ENCODE data around the gene GPS1. TPM values are rescaled to one million over a fixed set of nuclear protein-coding genes. Genes with fewer than 3 reads are reported as not detected.

Gene GPS1
- total RNA-seq, 1 donor from 2014 or later = 94.7 TPM

DNA sequence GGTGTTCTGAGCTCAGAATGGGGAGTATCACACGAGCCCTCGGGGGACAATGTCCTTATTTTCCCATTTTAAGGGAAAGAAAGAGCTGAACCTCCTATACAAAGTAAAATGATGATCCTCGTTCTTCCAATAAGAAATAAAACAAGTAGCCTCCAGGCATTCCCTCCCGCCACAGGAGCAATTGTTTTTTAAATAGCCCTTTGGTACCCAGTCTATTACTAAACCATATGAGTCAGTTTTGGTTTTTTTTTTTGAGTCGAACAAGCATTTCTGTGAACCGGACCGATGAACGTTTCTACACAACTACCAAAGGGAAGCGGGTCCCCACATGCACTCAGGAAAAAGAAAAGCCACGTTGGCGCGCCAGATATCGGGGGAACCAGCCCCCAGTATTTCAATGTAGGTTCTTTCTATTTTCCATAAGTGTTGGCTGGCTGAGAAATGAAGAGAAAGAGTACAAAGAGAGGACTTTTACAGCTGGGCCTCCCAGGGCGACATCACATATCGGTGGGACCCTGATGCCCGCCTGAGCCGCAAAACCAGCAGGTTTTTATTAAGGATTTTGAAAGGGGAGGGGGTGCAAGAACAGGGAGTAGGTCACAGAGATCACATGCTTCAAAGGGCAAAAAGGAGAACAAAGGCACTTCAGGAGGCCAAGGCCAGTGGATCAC is 10.4 kb upstream of the GPS1 start:
- DNase-seq (no peak), ATAC-seq (ENCODE audit: low read depth) (no peak)
- intact Hi-C loops (cut with micrococcal nuclease) = no loop called here
- Mint-ChIP-seq H3K27ac (no peak overlapping the region), H3K4me1 (peaks cover 16% of the 10 kb centered on the region), H3K36me3 (ENCODE audit: low read depth) (no peaks in the 10 kb centered on the region), H3K4me3 (no peak overlapping the region), H3K9me3 (no peaks in the 10 kb centered on the region), H3K27me3 (no peaks in the 10 kb centered on the region)
- ChIA-PET CTCF (interaction anchor here (1.1 kb wide), 1 partner anchor 11 kb away, joined by 4 read pairs; no protein-coding TSS in a partner anchor), POLR2A (no interaction called here)
- TF ChIP-seq CTCF (IDR thresholded peaks at IDR 0.05) = no peak

GRCh38 chr17:82042649-82043048 is 9.0 kb upstream of the GPS1 start:
- Mint-ChIP-seq H3K4me1 (peaks cover 9% of the 10 kb centered on the region), H3K27me3 (no peaks in the 10 kb centered on the region), H3K4me3 (no peak overlapping the region), H3K36me3 (ENCODE audit: low read depth) (peaks cover 8% of the 10 kb centered on the region), H3K27ac (no peak overlapping the region), H3K9me3 (no peaks in the 10 kb centered on the region)
- intact Hi-C loops (cut with micrococcal nuclease) = no loop called here
- no peak for ATAC-seq (ENCODE audit: low read depth)
- ChIA-PET POLR2A (interaction anchor here (1.0 kb wide), 1 partner anchor 56 kb away, joined by 3 read pairs; no protein-coding TSS in a partner anchor), CTCF (no interaction called here)
- no peak for DNase-seq
- TF ChIP-seq CTCF (IDR thresholded peaks at IDR 0.05) = no peak

DNA sequence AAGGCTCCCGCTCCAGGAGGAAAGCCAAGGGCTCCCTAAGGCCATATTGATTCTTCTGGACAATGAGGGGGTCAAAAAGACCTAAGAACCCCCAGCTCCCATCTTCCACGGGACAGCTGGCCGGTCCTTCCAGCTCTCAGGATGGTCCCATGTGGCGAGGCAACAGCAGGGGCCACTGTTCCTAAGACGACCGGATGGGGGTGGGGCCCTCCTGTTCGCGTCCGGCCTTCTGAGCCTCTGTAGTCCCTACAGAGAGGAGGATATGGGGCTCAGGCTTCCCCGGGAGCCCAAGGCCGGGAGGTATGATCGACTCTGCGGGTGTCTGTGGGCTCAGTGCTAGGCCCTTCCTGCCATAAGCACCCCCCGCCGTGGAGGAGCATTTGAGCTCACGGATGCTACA is 8.2 kb upstream of the GPS1 start:
- POLR2A ChIA-PET = interaction anchor here (0.6 kb wide), 1 partner anchor 147 kb away, joined by 3 read pairs; no protein-coding TSS in a partner anchor
- ATAC-seq (ENCODE audit: low read depth) (no peak), DNase-seq (no peak)
- Mint-ChIP-seq H3K27me3 (no peaks in the 10 kb centered on the region), H3K4me3 (no peak overlapping the region), H3K9me3 (no peaks in the 10 kb centered on the region), H3K27ac (no peak overlapping the region), H3K36me3 (ENCODE audit: low read depth) (peaks cover 12% of the 10 kb centered on the region), H3K4me1 (peaks cover 4% of the 10 kb centered on the region)
- intact Hi-C loops (cut with micrococcal nuclease) = no loop called here
- TF ChIP-seq CTCF (IDR thresholded peaks at IDR 0.05) = no peak
- CTCF ChIA-PET = no interaction called here

GRCh38 chr17:82045936-82046484 is 5.7 kb upstream of the GPS1 start:
- intact Hi-C loops (cut with micrococcal nuclease) = no loop called here
- no peaks in the 10 kb centered on the region for H3K27me3 Mint-ChIP-seq
- ATAC-seq (ENCODE audit: low read depth) = no peak
- peaks cover 8% of the 10 kb centered on the region for H3K4me1 Mint-ChIP-seq
- H3K36me3 Mint-ChIP-seq (ENCODE audit: low read depth) = peaks cover 14% of the 10 kb centered on the region
- H3K9me3 Mint-ChIP-seq = no peaks in the 10 kb centered on the region
- H3K4me3 Mint-ChIP-seq = no peak overlapping the region
- CTCF ChIA-PET = no interaction called here
- POLR2A ChIA-PET = no interaction called here
- no peak for DNase-seq
- TF ChIP-seq CTCF (IDR thresholded peaks at IDR 0.05) = no peak
- H3K27ac Mint-ChIP-seq = no peak overlapping the region

DNA sequence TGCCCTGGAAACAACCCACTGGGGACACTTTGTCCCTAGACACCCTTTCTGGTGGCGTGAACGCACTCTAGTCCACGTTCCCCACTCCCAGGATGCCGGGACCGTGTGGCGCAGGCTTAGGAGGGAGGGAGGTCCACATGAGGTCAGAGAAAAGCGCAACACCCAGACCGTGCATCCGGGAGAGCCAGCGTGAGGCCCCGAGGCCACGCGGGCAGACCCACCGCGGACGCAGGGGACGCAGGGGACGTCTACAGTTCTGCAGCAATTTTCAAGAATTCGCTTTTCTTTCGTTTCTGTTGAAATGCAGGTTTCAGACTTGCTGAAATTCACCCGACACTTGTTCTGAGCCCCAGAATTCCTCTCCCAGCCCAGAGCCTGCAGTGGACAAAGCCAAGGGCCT is 4.8 kb upstream of the GPS1 start:
- Mint-ChIP-seq H3K4me3 (no peak overlapping the region), H3K36me3 (ENCODE audit: low read depth) (peaks cover 14% of the 10 kb centered on the region), H3K4me1 (peaks cover 8% of the 10 kb centered on the region), H3K9me3 (no peaks in the 10 kb centered on the region), H3K27ac (no peak overlapping the region), H3K27me3 (no peaks in the 10 kb centered on the region)
- ChIA-PET CTCF (interaction anchor here (1.3 kb wide), 1 partner anchor 9 kb away, joined by 4 read pairs; the partner anchor contains the start of gene DCXR), POLR2A (no interaction called here)
- TF ChIP-seq CTCF (IDR thresholded peaks at IDR 0.05) = no peak
- no peak for DNase-seq
- intact Hi-C loops (cut with micrococcal nuclease) = no loop called here
- no peak for ATAC-seq (ENCODE audit: low read depth)

Measured in activated B cell treated with CpG ODN at 0.5 μM for 24 hours (primary cell).